ENCODE measurements around the gene FERMT3.
A peak's percentile ranks its signal among the peaks of the same experiment; 100 is the strongest.

FERMT3 gene

DNA sequence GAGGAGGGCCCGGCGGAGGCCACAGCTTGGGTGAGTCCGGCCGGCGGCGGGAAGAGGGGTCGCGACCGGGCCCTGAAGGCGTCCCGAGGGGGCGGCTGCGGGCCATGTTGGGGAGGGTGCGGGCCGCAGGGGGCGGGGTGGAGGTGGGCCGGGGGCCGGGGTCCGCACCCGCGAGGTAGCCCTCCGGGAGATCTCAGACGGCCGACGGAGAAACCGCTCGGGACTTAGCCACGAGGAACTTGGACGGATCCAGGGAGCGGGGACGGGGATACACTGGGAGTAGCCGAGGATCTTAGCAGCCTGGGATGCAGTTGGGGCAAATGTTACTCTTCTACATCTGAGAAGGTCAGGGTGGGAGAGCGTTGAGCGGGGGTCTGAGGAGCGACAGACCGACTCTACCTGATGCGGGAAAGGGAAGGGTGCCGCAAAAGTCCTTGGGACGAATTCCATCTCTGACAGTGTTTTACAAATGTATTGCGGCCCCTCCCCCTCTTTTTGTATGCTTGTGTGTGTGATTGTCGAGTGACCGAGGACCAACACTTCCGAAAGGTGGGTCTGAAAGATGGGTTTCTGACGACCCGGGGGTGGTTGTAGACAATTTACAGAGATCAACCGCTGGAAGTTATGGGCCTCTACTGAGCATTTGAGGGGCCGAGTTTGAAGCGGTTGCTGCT lies 19.9 kb upstream of the FERMT3 start:
- DNase-seq, result no peak

DNA sequence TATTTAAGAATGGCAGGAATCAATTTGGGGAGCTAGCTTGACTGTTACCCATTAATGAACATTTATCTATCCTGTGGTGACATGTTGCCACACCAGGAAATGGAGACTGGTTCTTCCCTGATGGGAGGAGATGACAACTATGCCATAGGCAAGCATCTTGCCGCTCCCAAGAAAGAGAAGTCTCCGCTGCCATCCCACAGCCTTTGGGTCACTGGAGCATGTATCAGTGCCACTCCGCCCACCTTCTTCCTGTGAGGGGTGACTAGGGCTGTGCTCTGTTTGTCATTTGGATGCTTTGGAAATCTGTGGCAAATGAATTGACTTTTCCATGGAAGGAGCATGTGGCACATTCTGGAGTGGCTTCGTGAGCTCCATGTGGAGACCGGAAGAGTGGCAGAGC lies 14.1 kb upstream of the FERMT3 start:
- DNase-seq, result no peak

DNA sequence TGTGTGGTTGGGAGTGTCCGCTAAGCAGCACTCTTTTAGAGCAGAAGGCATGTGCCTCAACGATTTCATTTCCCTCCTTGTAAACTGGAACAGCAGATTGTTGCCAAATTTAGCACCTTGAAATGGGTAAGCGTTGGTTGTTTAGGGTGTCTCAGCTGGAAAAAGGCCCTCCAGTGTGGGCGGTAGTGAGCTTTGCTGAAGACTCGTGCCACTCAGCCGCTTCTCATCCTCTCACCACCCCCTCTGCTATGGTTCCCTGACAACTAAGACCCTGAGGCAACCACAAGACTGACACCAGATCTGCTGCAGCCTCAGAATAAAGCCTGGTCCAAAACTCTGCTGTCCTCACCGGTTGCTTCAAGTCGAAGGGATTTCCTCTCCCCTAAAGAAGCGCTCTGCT lies 9.9 kb upstream of the FERMT3 start:
- no peak for DNase-seq

DNA sequence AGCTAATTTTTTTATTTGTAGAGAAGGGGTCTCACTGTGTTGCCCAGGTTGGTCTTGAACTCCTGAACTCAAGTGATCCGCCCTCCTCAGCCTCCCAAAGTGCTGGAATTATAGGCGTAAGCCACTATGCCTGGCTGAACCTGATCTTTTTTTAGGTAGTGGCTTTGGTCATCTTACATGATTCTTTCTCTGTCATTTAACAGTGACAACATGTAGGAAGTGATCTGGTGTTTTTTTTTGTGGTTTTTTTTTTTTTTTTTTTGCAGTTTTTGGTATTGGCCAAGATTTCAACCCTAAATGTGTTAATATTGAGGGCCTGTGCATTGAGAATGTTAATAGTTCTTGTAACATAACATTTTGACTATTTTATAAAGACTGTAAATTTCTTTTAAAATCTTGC lies 8.0 kb upstream of the FERMT3 start:
- no peak for DNase-seq

DNA sequence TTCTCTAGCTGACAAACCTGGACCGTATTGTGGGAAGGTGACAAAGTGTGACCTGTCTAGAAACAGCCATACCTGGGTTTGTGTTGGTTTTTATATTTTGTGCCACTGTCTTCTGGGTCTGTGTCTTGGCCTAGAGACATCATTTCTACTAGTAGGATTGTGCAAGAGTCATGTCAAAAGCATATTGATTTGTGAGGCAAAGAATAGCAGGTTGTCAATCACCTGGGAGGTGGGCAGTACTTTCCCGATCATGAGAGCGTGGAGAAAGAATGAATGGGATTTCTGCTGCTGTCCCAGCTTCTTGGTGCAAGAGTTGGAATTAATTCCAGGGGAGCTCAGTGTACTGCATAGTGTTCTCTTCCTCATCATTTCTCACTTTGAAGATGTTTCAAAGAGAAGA lies 5.0 kb upstream of the FERMT3 start:
- DNase-seq, result no peak

DNA sequence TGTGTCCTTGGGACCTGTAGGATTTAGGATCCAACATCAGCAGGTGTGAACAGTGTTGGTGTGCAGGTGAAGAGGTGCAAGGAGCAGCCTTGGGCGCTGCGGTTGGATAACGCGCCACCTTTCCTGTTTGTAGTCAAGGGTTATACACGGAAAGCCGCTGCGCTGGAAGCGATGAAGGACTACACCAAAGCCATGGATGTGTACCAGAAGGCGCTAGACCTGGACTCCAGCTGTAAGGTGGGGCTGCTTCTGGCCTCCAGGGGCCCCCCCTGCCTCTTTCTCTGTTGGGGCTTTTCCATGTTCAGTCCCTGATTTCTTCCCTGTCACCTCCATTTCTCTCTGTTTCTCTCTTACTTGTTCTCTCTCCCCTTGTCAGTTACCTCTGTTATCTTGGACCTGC lies 3.5 kb upstream of the FERMT3 start:
- DNase-seq, result no peak

DNA sequence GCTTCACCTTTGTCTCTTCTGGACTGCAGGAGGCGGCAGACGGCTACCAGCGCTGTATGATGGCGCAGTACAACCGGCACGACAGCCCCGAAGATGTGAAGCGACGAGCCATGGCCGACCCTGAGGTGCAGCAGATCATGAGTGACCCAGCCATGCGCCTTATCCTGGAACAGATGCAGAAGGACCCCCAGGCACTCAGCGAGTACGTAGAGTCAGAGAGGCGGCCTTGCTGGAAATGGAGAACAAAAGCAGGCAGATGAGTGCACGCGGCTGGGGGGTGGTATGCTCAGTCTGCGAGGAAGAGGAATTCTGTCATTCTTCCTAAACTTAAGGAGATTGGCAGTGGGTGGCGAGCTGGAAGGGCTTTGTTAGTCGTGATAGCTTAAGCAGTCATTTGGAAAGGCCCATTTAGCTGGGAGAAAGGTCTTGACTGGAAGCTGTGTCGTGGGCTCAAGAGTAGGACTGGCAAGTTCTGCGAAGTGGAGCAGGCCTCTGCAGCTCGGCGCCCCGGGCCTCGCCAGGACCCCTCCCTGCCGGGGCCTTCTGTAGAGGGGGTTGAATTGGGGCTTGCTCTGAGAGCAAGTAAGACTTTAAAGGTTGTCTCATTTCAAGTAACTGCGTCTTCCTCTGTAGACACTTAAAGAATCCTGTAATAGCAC lies 3.0 kb upstream of the FERMT3 start:
- no peak for DNase-seq

DNA sequence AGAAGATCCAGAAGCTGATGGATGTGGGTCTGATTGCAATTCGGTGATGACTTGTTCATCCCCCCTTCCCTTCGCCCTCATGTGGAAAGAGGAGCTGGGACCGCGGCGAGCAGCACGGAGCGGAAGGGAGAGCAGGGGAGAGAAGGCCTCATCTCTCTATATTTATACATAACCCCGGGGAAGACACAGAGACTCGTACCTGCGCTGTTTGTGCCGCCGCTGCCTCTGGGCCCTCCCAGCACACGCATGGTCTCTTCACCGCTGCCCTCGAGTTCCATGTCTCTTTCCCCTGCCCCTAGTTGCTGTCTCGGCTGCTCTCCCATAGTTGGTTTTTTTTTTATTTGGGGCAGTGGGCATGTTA lies 2.5 kb upstream of the FERMT3 start:
- DNase-seq, result no peak

DNA sequence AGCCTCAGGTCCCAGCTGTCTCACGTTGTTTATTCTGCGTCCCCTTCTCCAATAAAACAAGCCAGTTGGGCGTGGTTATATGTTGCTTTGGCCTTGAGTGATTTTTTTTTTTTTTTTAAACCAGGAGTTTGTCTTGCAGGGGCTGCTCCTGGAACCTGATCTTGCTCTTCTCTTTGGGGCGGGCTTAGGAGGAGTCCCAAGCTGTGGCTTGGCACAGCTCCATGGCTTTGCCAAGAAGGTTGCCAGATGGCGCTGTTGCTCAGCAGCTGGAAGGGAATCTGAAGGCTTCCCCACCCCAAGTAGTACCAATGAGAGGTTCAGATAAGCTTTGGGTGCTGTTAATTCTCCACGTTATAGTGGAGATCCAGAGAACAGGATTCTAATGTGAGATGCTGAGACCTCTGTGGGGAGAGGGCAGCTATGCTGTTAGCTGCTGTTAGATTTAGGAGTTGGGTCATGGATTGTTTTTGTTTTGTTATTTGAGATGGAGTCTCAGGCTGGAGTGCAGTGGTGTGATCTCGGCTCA lies 2.0 kb upstream of the FERMT3 start:
- peak in 3 of 4 experiments; percentile 35 to 64 (median 58) for DNase-seq

DNA sequence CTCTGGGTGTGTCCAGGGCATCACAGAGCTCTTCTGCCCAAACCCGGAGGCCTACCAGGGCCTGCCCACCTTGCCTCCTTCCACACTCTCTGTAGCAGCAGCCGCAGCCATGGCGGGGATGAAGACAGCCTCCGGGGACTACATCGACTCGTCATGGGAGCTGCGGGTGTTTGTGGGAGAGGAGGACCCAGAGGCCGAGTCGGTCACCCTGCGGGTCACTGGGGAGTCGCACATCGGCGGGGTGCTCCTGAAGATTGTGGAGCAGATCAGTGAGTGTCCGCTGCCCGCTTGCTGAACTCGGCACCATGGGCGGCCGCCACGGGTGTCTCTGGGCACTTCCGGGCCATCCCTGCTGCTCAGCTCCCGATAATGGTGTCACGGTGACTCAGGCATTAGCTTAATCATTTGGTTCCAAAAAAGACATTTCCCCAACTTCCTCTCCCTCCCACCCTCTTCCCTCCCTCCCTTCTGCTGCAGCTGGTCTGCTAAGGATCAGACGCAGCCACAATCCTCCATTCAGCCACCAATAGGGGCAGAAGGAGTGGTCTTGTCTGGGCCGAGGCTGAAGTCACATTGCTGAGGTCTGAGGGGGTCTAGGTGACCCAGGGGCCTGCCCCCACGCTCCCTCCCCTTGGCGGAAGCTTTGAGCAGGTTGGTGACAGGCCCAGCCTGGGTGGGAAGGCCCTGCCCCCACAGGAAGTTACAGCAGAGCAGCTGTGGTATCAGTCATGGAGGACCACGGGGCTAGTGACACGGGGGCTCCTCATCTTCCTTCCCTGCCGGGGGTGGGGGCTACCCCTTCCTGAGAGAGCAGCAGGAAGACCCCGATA lies 950 bp downstream of the FERMT3 start:
- DNase-seq, result peak; percentile 59 to 70 (median 62)

DNA sequence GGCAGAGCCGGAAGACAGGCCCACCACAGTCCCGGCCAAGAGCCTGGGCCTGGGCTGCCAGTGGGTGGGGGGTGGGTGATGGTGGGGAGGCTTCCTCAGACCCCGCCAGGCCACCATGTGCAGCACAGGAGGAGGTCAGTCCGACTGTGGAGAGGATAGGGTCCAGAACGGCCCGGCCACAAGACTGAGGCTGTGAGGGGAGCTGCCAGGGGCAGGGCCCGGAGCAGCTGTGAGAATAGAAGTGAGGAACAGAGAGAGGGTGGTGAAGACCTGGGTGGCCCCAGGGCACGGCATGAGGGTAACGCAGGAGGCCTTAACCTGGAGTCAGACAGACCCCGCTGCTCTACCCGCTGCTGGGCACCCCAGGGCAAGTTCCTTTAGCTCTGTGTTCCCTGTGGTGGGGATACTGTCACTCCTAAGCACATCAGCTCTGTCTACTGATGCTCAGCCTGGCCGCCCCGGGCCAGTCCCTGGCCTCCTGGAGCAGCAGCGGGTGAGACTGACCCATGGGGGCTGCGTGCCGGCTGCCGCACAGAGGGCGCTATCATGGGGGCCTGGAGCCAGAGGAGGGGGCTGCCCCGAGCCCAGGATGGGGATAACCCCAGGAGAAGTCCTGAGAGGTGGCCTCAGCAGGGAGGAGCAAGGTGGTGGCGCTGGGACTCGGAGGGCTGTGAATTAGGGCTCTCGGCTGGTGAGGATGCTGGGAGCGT lies 1.7 kb downstream of the FERMT3 start:
- no peak for DNase-seq

DNA sequence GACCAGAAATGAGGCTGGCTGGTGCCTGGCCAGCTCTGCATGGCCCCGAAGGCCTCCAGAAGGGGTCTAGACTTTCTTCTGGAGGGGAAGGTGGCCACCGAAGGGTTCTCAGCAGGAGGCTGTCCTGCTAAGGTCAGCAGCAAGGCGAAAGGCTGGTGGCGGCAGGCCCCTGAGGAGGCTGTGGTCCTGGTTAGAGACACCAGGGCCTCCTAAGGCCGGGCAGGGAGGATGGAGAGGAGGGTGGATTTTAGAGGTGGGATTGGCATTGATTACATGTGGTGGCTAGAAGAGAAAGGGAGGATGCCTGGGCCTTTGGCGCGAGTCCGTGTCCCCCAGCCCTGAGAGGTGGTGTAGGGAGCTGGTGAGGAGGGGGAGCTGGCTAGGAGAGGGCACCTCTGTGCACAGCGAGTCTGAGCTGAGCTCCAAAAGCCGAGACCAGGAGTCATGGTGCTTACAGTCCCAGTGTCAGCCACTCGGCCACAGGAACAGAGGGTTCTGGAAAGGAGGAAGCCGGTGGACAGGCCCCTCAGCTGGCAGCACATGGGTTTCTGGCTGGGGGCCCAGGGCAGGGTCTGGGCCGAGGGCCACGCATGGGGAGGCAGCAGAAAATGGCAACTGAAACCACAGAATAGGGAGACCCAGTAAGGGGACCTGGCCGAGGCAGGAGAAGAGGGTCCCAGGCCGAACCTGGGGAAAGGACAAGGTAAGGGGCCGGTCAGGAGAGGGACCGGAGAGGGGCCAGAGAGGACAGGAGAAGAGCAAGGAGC lies 2.5 kb downstream of the FERMT3 start:
- DNase-seq, result no peak

DNA sequence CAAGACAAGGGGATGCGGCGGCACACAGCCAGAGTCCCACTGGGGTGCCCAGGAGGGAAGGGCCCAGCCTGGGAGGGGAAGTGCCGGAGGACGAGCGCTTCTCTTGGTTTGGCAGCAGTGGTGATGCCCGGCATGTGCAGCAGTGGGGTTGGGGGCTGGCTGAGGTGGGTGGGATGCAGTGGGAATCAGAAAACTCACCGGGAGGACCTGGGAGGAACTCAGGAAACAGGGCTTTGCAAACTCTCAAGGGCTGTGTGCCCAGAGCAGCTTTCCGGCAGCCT lies 3.0 kb downstream of the FERMT3 start:
- no peak for DNase-seq

DNA sequence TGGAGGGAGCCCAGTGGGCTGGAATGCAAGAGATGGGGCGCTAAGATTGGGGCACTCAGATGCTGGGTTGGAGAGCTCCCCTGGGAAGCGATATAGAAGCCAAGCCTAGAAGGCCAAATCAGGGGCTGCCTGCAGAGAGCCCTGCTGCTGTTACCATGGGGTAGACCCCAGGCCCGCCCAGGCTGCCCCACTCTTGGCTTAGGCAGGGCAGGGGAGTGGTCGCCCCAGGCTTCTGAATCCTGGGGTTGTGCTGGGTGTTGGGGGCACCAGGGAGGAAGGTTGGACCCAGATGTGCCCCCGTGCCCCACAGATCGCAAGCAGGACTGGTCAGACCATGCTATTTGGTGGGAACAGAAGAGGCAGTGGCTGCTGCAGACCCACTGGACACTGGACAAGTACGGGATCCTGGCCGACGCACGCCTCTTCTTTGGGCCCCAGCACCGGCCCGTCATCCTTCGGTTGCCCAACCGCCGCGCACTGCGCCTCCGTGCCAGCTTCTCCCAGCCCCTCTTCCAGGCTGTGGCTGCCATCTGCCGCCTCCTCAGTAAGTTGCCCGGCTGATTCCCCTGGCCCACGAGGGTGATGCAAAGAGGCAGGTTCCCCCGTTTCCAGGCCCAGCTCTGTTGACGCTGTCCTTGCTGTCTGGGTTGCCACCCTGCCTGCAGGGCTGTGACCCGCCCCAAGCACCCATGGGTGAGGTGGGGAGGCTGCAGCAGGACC lies 3.9 kb downstream of the FERMT3 start:
- DNase-seq, result no peak

DNA sequence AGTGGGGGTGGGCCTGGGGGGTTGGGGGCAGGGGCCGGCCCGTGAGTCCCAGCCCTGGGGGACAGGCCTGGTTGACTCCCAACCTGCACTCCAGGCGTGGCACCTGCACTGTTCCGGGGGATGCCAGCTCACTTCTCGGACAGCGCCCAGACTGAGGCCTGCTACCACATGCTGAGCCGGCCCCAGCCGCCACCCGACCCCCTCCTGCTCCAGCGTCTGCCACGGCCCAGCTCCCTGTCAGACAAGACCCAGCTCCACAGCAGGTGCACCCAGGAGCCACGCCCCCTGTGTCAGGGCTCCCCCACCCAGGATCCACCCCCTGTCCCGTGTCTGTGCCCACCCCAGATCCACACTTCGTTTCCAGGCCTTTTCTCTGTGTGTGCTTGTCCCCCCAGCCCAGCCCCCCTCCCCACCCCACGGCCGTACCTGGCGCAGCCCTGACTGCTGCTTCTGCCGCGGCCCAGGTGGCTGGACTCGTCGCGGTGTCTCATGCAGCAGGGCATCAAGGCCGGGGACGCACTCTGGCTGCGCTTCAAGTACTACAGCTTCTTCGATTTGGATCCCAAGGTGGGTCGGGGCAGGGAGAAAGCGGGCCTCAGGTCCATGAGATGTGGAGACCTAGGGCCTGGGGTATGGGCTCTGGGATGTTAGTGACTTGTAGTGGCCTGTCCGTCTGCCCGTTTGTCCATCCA lies 4.8 kb downstream of the FERMT3 start:
- no peak for DNase-seq

DNA sequence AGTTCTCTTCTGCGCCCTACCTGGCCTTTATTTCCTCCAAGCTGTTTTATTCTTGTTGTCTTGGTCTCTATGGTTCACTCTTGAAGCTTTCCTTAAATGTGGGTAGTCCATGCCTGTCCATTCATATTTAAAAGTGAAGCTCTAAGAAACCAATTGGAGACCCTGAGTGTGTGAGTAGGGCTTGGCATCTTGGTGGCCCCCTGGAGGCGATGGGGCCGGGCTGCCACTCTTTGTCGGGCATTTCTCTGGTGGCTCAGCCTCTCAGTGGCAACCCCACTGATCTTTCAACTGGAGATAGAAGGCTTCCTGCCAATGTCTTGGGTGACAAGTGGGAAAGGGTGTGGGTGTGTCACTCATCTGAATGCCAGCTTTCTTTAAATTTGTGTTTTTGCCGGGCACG lies 10.4 kb downstream of the FERMT3 start:
- no peak for DNase-seq

DNA sequence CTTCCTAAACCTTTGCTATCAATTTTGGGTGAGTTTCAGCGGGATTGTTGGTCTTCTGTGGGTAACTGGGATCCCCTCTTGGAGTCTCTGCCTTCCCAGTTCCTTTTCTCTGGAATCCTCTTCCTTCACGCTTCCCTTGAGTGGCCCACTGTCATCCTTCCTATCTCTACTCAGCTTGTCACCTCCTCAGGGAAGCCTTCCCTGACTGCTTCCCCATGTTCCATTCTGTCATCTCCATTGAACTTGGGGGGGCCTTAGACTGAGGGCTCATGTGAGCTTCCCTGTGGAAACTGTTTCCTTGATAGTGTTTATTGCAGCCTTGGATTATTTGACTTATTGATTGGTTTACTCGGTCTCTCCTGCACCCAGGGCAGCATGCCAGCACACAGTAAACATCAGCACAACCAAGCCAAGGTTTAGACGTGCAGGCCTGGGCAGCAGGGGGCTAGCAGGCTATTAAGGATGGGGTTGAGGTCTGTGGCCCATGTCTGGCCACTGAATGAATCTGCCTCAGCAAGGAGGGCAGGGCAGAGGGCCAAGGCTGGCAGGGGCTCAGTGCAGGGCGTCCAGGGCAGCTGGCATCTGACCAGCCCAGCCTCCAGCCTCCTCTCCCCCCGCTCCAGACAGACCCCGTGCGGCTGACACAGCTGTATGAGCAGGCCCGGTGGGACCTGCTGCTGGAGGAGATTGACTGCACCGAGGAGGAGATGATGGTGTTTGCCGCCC lies 12.3 kb downstream of the FERMT3 start:
- DNase-seq, result no peak

DNA sequence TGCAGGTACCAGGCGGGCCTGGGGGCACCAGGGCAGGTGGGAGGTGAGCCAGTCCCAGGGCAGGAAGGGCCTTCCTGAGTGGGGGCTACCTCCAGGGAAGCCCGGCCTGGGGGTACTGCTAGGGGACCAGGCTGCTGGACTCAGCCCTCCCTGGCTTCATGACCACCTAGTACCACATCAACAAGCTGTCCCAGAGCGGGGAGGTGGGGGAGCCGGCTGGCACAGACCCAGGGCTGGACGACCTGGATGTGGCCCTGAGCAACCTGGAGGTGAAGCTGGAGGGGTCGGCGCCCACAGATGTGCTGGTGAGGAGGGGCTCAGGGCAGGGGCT lies 12.8 kb downstream of the FERMT3 start:
- no peak for DNase-seq

DNA sequence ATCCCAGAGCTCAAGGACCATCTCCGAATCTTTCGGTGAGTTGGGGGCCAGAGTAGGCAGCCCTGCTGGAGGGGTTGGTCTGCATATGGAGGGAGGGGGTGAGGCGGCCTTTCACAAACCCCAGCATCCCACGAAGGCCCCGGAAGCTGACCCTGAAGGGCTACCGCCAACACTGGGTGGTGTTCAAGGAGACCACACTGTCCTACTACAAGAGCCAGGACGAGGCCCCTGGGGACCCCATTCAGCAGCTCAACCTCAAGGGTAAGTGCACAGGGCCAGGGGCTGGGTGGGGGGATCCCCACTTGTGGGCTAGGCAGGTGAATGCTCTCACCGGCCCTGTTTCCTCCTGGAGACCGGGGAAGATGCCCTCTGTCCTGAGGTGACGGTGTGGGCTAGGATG lies 13.2 kb downstream of the FERMT3 start:
- DNase-seq, result no peak

DNA sequence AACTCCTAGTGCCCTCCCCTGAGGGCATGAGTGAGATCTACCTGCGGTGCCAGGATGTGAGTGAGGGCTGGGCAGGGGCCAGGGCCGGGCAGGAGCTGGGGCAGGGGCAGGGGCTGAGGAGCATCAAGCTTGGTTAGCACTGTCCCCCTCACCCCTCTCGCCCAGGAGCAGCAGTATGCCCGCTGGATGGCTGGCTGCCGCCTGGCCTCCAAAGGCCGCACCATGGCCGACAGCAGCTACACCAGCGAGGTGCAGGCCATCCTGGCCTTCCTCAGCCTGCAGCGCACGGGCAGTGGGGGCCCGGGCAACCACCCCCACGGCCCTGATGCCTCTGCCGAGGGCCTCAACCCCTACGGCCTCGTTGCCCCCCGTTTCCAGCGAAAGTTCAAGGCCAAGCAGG lies 13.8 kb downstream of the FERMT3 start:
- no peak for DNase-seq

DNA sequence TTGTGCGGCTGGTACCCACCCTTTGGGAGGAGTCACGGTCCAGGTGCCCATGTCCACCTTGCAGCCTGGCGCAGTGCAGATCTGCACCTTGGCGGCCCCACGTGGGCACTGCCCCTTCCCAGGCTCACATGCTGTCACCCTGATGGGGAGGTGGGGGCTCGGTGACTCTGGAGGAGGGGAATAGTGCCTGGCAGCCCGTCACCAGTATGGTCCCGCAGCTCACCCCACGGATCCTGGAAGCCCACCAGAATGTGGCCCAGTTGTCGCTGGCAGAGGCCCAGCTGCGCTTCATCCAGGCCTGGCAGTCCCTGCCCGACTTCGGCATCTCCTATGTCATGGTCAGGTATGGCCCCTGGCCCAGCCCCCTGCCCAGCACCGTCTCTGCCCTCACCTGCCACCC lies 14.3 kb downstream of the FERMT3 start:
- DNase-seq, result no peak

Measured in activated CD4-positive, CD25-positive, alpha-beta regulatory T cell (primary cell).